Caco-2 (cell line): Measurements from ENCODE around the gene NUDT16L1. TPM values are rescaled to one million over a fixed set of nuclear protein-coding genes. Genes with fewer than 3 reads are reported as not detected.

Experiments
- BruUV-seq: library from RNA; stranded (reverse); fragments of 400-500 nt; replicated peaks from 2 replicates; lab custom pipeline; 2021; lab: Mats Ljungman, UMichigan
- CTCF ChIA-PET: fragments of 300-600 bp; sonication (Branson Sonifier 250); formaldehyde crosslinking; loops from one replicate; lab custom pipeline; 2022; ENCODE audit warnings: antibody characterized with exemption; lab: Charles Lee
- POLR2A ChIA-PET: fragments of 300-600 bp; sonication (Branson Sonifier 250); formaldehyde crosslinking; loops from one replicate; lab custom pipeline; 2022; ENCODE audit warnings: antibody characterized with exemption; lab: Charles Lee
- DNase-seq, 2 experiments: peaks; one replicate each; pipeline versions ENCODE4 v3.0.0 to v3.0.0-alpha.2; 2020 to 2022
- H3K27me3 ChIP-seq: replicated peaks from 2 replicates; pipeline ENCODE4 v1.6.0; 2011; ENCODE audit warnings: low read length; ENCODE audit not compliant: control insufficient read depth, insufficient read depth
- H3K36me3 ChIP-seq: 2 replicates; pipeline ENCODE4 v1.5.1; 2011; ENCODE audit warnings: low read length; ENCODE audit not compliant: control insufficient read depth, insufficient read depth
- H3K4me1 ChIP-seq: fragments of 250-450 bp; sonication (Bioruptor Pico); 2 replicates; pipeline ENCODE4 v1.5.1; 2020; ENCODE audit warnings: mild to moderate bottlenecking
- H3K4me3 ChIP-seq: 2 replicates; pipeline ENCODE4 v1.5.1; 2011; ENCODE audit warnings: low read depth, mild to moderate bottlenecking, control low read depth, low read length
- H3K9me3 ChIP-seq: fragments of 250-450 bp; sonication (Bioruptor Pico); 2 replicates; pipeline ENCODE4 v1.5.1; 2020; ENCODE audit warnings: mild to moderate bottlenecking, moderate library complexity
- H3K27ac Mint-ChIP-seq: one replicate; pipeline ENCODE4 v1.8.0; 2022; ENCODE audit warnings: mixed read lengths; ENCODE audit not compliant: unreplicated experiment
- H3K27me3 Mint-ChIP-seq: one replicate; pipeline ENCODE4 v1.8.0; 2022; ENCODE audit warnings: mixed read lengths; ENCODE audit not compliant: insufficient read depth, unreplicated experiment
- H3K36me3 Mint-ChIP-seq: one replicate; pipeline ENCODE4 v1.8.0; 2022; ENCODE audit warnings: mild to moderate bottlenecking, mixed read lengths; ENCODE audit not compliant: insufficient read depth, unreplicated experiment
- H3K4me1 Mint-ChIP-seq: one replicate; pipeline ENCODE4 v1.8.0; 2022; ENCODE audit warnings: low read depth, mixed read lengths; ENCODE audit not compliant: unreplicated experiment
- H3K4me3 Mint-ChIP-seq: one replicate; pipeline ENCODE4 v1.8.0; 2022; ENCODE audit warnings: mild to moderate bottlenecking, moderate library complexity, mixed read lengths; ENCODE audit not compliant: unreplicated experiment
- H3K9me3 Mint-ChIP-seq: one replicate; pipeline ENCODE4 v1.8.0; 2022; ENCODE audit warnings: mixed read lengths; ENCODE audit not compliant: unreplicated experiment
- CTCF ChIP-seq, 2 experiments: fragments of 200-600 bp in 1 of 2; IDR thresholded peaks; 1 replicate in 1 of 2; 2 replicates in 1 of 2; pipeline versions ENCODE4 v1.5.1 to v1.8.0; 2011 to 2022; ENCODE audit warnings: antibody characterized with exemption in 1 of 2, control low read depth in 1 of 2, inconsistent platforms in 1 of 2, low read depth in 1 of 2, low read length in 1 of 2, mild to moderate bottlenecking in 1 of 2, moderate library complexity in 1 of 2; ENCODE audit not compliant: insufficient read depth in 1 of 2, severe bottlenecking in 1 of 2, unreplicated experiment in 1 of 2
- intact Hi-C: fragments of 100-400 bp; cut with micrococcal nuclease; formaldehyde crosslinking; loops from one replicate; pipeline ENCODE4 v1.10.0; 2022; ENCODE audit not compliant: unreplicated experiment
- total RNA-seq: library from RNA; stranded (reverse); gene quantifications from 2 replicates; pipeline ENCODE4 v1.2.3, GENCODE V29; 2022

The NUDT16L1 gene
- total RNA-seq, 1 experiment from 2014 or later: 31.3 TPM

GRCh38 chr16:4673387-4674046, 19.8 kb upstream of the NUDT16L1 start:
- Mint-ChIP-seq H3K9me3 (no peaks in the 10 kb centered on the region), H3K27ac (no peak overlapping the region)
- intact Hi-C loops: no loop called here

GRCh38 chr16:4674926-4675530, 18.3 kb upstream of the NUDT16L1 start:
- no peak for DNase-seq
- H3K36me3 Mint-ChIP-seq: peaks cover 24% of the 10 kb centered on the region
- intact Hi-C loops: no loop called here
- ChIA-PET CTCF (interaction anchor here (0.8 kb wide), 1 partner anchor 127 kb away, joined by 6 read pairs; the partner anchor contains the start of gene ROGDI), POLR2A (no interaction called here)
- Histone ChIP-seq H3K4me1 (no peaks in the 10 kb centered on the region), H3K27me3 (no peaks in the 10 kb centered on the region), H3K36me3 (no peaks in the 10 kb centered on the region; the same call in none of the 2 replicates), H3K4me3 (no peak overlapping the region), H3K9me3 (no peaks in the 10 kb centered on the region)
- no peaks in the 10 kb centered on the region for H3K27me3 Mint-ChIP-seq
- TF ChIP-seq CTCF (IDR thresholded peaks at IDR 0.05; ENCODE audit: insufficient read depth in 1 of 2, low read depth in 1 of 2, low read length in 1 of 2, severe bottlenecking in 1 of 2, unreplicated experiment in 1 of 2): no peak
- no peak overlapping the region for H3K27ac Mint-ChIP-seq
- H3K9me3 Mint-ChIP-seq: no peaks in the 10 kb centered on the region
- H3K4me3 Mint-ChIP-seq: no peak overlapping the region
- H3K4me1 Mint-ChIP-seq: no peaks in the 10 kb centered on the region
- no TSS peak for BruUV-seq

More at GRCh38 chr16:4673387-4674046, 19.8 kb upstream of the NUDT16L1 start:
- Mint-ChIP-seq H3K27me3 (no peaks in the 10 kb centered on the region), H3K36me3 (peaks cover 29% of the 10 kb centered on the region), H3K4me3 (no peak overlapping the region), H3K4me1 (no peaks in the 10 kb centered on the region)
- BruUV-seq: no TSS peak
- no peak for DNase-seq
- Histone ChIP-seq H3K4me3 (no peak overlapping the region), H3K27me3 (no peaks in the 10 kb centered on the region), H3K36me3 (no peaks in the 10 kb centered on the region; the same call in 1 of the 2 replicates), H3K4me1 (no peaks in the 10 kb centered on the region), H3K9me3 (no peaks in the 10 kb centered on the region)
- no peak for TF ChIP-seq CTCF (IDR thresholded peaks at IDR 0.05; ENCODE audit: insufficient read depth in 1 of 2, low read depth in 1 of 2, low read length in 1 of 2, severe bottlenecking in 1 of 2, unreplicated experiment in 1 of 2)
- POLR2A ChIA-PET: no interaction called here
- CTCF ChIA-PET: no interaction called here

- no peaks in the 10 kb centered on the region for H3K4me1 ChIP-seq
- H3K27ac Mint-ChIP-seq: no peak overlapping the region
- no peak for DNase-seq
- no peaks in the 10 kb centered on the region for H3K4me1 Mint-ChIP-seq
- H3K9me3 Mint-ChIP-seq: no peaks in the 10 kb centered on the region
- no peaks in the 10 kb centered on the region for H3K9me3 ChIP-seq
- no peak overlapping the region for H3K4me3 Mint-ChIP-seq
- H3K36me3 Mint-ChIP-seq: peaks cover 33% of the 10 kb centered on the region
- no peaks in the 10 kb centered on the region for H3K27me3 ChIP-seq
- intact Hi-C loops: no loop called here
- no peak overlapping the region for H3K4me3 ChIP-seq
- POLR2A ChIA-PET: no interaction called here
- BruUV-seq: no TSS peak
- TF ChIP-seq CTCF (IDR thresholded peaks at IDR 0.05; ENCODE audit: insufficient read depth in 1 of 2, low read depth in 1 of 2, low read length in 1 of 2, severe bottlenecking in 1 of 2, unreplicated experiment in 1 of 2): no peak
- CTCF ChIA-PET: interaction anchor here (0.8 kb wide), 1 partner anchor 126 kb away, joined by 6 read pairs; the partner anchor contains the start of gene ROGDI
- no peaks in the 10 kb centered on the region for H3K27me3 Mint-ChIP-seq
- H3K36me3 ChIP-seq: no peaks in the 10 kb centered on the region; the same call in none of the 2 replicates
Measured at GRCh38 chr16:4675864-4676786, 17.2 kb upstream of the NUDT16L1 start.
